Glutamatergic neuron (in vitro differentiated cells): Measurements from ENCODE around the gene PLP1. TPM values are rescaled to one million over a fixed set of nuclear protein-coding genes. Genes with fewer than 3 reads are reported as not detected.

Source experiments
- DNase-seq: peaks from one replicate; pipeline ENCODE4 v3.0.0; 2022
- H3K27ac Mint-ChIP-seq: one replicate; pipeline ENCODE4 v1.8.0; 2020; ENCODE audit warnings: mild to moderate bottlenecking, mixed read lengths, inconsistent platforms; ENCODE audit not compliant: unreplicated experiment
- H3K27me3 Mint-ChIP-seq: one replicate; pipeline ENCODE4 v1.8.0; 2020; ENCODE audit warnings: mild to moderate bottlenecking, moderate library complexity, mixed read lengths, inconsistent platforms; ENCODE audit not compliant: unreplicated experiment
- H3K36me3 Mint-ChIP-seq: one replicate; pipeline ENCODE4 v1.8.0; 2020; ENCODE audit warnings: mild to moderate bottlenecking, mixed read lengths, inconsistent platforms; ENCODE audit not compliant: unreplicated experiment
- H3K4me1 Mint-ChIP-seq: one replicate; pipeline ENCODE4 v1.8.0; 2020; ENCODE audit warnings: mild to moderate bottlenecking, low read depth, mixed read lengths, inconsistent platforms; ENCODE audit not compliant: unreplicated experiment
- H3K4me3 Mint-ChIP-seq: one replicate; pipeline ENCODE4 v1.8.0; 2020; ENCODE audit warnings: mild to moderate bottlenecking, mixed read lengths, inconsistent platforms; ENCODE audit not compliant: unreplicated experiment
- H3K9me3 Mint-ChIP-seq: one replicate; pipeline ENCODE4 v1.8.0; 2020; ENCODE audit warnings: mild to moderate bottlenecking, moderate library complexity, mixed read lengths, inconsistent platforms; ENCODE audit not compliant: unreplicated experiment
- long read RNA-seq: library from polyadenylated mRNA; unstranded; transcript quantifications from one replicate; pipeline ENCODE4 v2.0.0, GENCODE V29; 2020; ENCODE audit not compliant: unreplicated experiment
- total RNA-seq: library from RNA; stranded (reverse); fragmentation: NEBNext Ultra II Directional; extraction: Animal tissue kit (Norgen Biotek cat#: 25700); gene quantifications from one replicate; pipeline ENCODE4 v1.2.1, GENCODE V29; 2021; ENCODE audit not compliant: unreplicated experiment
- TF ChIP-seq, protein P1 (sequence below): fragments of 200-600 bp; sonication (generic); IDR thresholded peaks from one replicate; pipeline ENCODE4 v1.5.0; 2021; ENCODE audit not compliant: partially characterized antibody, unreplicated experiment

PLP1 gene, protein sequence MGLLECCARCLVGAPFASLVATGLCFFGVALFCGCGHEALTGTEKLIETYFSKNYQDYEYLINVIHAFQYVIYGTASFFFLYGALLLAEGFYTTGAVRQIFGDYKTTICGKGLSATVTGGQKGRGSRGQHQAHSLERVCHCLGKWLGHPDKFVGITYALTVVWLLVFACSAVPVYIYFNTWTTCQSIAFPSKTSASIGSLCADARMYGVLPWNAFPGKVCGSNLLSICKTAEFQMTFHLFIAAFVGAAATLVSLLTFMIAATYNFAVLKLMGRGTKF
- 0.20 TPM for total RNA-seq
- long read RNA-seq = 0 reads

DNA sequence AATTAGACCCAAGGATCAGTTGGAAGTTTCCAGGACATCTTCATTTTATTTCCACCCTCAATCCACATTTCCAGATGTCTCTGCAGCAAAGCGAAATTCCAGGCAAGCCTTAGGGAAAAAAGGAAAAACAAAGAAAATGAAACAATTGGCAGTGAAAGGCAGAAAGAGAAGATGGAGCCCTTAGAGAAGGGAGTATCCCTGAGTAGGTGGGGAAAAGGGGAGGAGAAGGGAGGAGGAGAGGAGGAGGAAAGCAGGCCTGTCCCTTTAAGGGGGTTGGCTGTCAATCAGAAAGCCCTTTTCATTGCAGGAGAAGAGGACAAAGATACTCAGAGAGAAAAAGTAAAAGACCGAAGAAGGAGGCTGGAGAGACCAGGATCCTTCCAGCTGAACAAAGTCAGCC lies at the start of gene PLP1:
Gene PLP1, plus strand, starts transcription at position 295 of the 400 bp plus-strand sequence. CDS start 156 bp downstream, outside the sequence.
- no peaks in the 10 kb centered on the region for H3K36me3 Mint-ChIP-seq
- no peak within 1 kb of the TSS for H3K27ac Mint-ChIP-seq
- H3K9me3 Mint-ChIP-seq = no peaks in the 10 kb centered on the region
- H3K4me3 Mint-ChIP-seq = no peak within 1 kb of the TSS
- peaks cover 5% of the 10 kb centered on the region for H3K4me1 Mint-ChIP-seq
- TF ChIP-seq, protein P1, sequence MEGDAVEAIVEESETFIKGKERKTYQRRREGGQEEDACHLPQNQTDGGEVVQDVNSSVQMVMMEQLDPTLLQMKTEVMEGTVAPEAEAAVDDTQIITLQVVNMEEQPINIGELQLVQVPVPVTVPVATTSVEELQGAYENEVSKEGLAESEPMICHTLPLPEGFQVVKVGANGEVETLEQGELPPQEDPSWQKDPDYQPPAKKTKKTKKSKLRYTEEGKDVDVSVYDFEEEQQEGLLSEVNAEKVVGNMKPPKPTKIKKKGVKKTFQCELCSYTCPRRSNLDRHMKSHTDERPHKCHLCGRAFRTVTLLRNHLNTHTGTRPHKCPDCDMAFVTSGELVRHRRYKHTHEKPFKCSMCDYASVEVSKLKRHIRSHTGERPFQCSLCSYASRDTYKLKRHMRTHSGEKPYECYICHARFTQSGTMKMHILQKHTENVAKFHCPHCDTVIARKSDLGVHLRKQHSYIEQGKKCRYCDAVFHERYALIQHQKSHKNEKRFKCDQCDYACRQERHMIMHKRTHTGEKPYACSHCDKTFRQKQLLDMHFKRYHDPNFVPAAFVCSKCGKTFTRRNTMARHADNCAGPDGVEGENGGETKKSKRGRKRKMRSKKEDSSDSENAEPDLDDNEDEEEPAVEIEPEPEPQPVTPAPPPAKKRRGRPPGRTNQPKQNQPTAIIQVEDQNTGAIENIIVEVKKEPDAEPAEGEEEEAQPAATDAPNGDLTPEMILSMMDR = no peak
- no peak for DNase-seq
- H3K27me3 Mint-ChIP-seq = peaks cover 3% of the 10 kb centered on the region

- peaks cover 2% of the 10 kb centered on the region for H3K9me3 Mint-ChIP-seq
- DNase-seq = no peak
- H3K27ac Mint-ChIP-seq = no peak overlapping the region
- H3K27me3 Mint-ChIP-seq = peaks cover 6% of the 10 kb centered on the region
- H3K4me3 Mint-ChIP-seq = no peak overlapping the region
- no peaks in the 10 kb centered on the region for H3K36me3 Mint-ChIP-seq
- TF ChIP-seq, protein P1 = no peak
- H3K4me1 Mint-ChIP-seq = peaks cover 20% of the 10 kb centered on the region
These were observed 49.5 kb upstream of the PLP1 start for GRCh38 chrX:103727115-103727514.

GRCh38 chrX:103729015-103729414 lies 47.6 kb upstream of the PLP1 start:
- H3K27me3 Mint-ChIP-seq = peaks cover 6% of the 10 kb centered on the region
- peaks cover 22% of the 10 kb centered on the region for H3K4me1 Mint-ChIP-seq
- H3K4me3 Mint-ChIP-seq = peak overlapping the region; percentile 83
- TF ChIP-seq, protein P1 = no peak
- H3K9me3 Mint-ChIP-seq = peaks cover 2% of the 10 kb centered on the region
- no peak for DNase-seq
- H3K27ac Mint-ChIP-seq = peak overlapping the region; percentile 100
- no peaks in the 10 kb centered on the region for H3K36me3 Mint-ChIP-seq

GRCh38 chrX:103730147-103730795 lies 46.4 kb upstream of the PLP1 start:
- TF ChIP-seq, protein P1 = no peak
- Mint-ChIP-seq H3K27me3 (peaks cover 6% of the 10 kb centered on the region), H3K36me3 (no peaks in the 10 kb centered on the region), H3K4me3 (peak overlapping the region; percentile 83), H3K27ac (peak overlapping the region; percentile 100), H3K4me1 (peaks cover 24% of the 10 kb centered on the region), H3K9me3 (peaks cover 2% of the 10 kb centered on the region)
- no peak for DNase-seq
